GM12872 (cell line): Measurements from ENCODE around the gene KPNA4.

Experiments
- CTCF ChIP-seq: IDR thresholded peaks from 3 replicates; pipeline ENCODE4 v1.5.1; 2011; ENCODE audit warnings: low read depth, mild to moderate bottlenecking, low read length, moderate library complexity; ENCODE audit not compliant: insufficient read depth

The KPNA4 gene

GRCh38 chr3:160458151-160458550 is 107.2 kb downstream of the KPNA4 start:
- TF ChIP-seq CTCF, result no peak

- no peak for TF ChIP-seq CTCF
These were observed 109.5 kb downstream of the KPNA4 start for GRCh38 chr3:160455846-160456245.

GRCh38 chr3:160454995-160455394 is 110.4 kb downstream of the KPNA4 start:
- TF ChIP-seq CTCF, result no peak

- TF ChIP-seq CTCF, result no peak
These were observed 113.8 kb downstream of the KPNA4 start for GRCh38 chr3:160451602-160452001.

GRCh38 chr3:160450846-160451245 is 114.5 kb downstream of the KPNA4 start:
- no peak for TF ChIP-seq CTCF

- TF ChIP-seq CTCF, result no peak
These were observed 115.5 kb downstream of the KPNA4 start, which contains the start of gene TRIM59 for GRCh38 chr3:160449636-160450598. Gene TRIM59, minus strand, starts transcription at chr3:160449786. Its CDS starts 10,603 bp downstream, at chr3:160439183.

GRCh38 chr3:160448845-160449635 is 116.3 kb downstream of the KPNA4 start:
- TF ChIP-seq CTCF, result no peak
